Stimulated activated CD4-positive, alpha-beta T cell treated with anti-CD3 and anti-CD28 coated beads, Interleukin-12 subunit alpha, Interleukin-12 subunit beta, amount 100 ng/mL, for 24 hours (primary cell): Measurements from ENCODE around the gene RIPPLY3.

Experiments used
- DNase-seq, 2 experiments: peaks; one replicate each; pipeline ENCODE4 v3.0.0-alpha.2; 2020; ENCODE audit warnings: low read depth in 2 of 2

Gene RIPPLY3

DNA sequence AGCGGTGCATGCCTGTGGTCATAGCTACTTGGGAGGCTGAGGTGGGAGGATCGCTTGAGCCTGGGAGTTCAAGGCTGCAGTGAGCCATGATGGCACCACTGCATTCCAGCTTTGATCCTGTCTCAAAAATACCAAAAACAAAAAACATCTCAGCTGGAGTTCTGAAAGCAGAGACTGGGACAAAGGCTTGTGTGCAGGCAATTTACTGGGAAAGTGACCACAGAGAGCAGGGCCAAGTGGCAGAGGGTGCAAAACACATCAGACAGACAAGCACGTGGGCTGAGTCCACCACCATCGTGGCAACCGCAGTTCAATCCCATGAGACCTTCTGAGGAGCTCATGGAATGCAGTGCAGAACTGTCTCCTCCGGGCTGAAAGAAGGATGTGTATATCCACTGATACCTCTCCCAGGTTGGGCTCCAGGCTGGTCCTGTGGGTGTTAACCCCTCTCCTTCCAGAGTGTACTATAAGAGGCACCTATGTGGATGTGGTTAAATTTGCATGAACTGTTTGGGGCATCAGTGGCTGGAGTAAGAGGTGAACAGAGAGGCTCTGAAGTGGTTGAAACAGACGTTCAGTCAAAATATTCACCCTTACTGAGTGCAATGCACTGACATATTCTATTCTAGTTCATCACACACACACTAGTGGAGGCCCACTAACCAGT lies 55.6 kb downstream of the RIPPLY3 start:
- DNase-seq, result no peak

DNA sequence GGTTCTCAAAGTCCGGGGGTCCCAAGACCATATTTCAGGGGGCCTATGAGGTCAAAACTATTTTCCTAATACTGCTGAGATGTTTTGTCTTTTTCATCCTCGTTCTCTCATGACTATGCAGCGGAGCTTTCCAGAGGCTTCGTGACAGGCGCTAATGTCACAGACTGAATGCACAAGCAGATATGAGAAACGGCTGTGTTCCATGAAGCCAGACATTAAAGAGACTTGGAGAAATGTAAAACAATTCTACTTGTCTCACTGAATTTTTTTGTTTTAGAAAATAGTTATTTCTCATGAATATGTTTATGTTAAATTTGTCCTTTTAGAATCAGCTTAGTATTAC lies 56.1 kb downstream of the RIPPLY3 start:
- DNase-seq, result no peak

GRCh38 chr21:37063433-37063832 lies 56.9 kb downstream of the RIPPLY3 start:
- DNase-seq, result no peak

GRCh38 chr21:37064841-37065240 lies 58.3 kb downstream of the RIPPLY3 start:
- DNase-seq, result no peak

GRCh38 chr21:37065561-37066177 lies 59.2 kb downstream of the RIPPLY3 start:
- DNase-seq, result no peak
